Activated CD4-positive, alpha-beta T cell treated with anti-CD3 and anti-CD28 coated beads for 36 hours (primary cell): ENCODE measurements around the gene ETV7. TPM values are rescaled to one million over a fixed set of nuclear protein-coding genes. Genes with fewer than 3 reads are reported as not detected.

Experiments used
- ATAC-seq: fragments of 200-7000 bp; cut with Tn5 transposase; one replicate; pipeline ENCODE4 v1.10.0; 2021; ENCODE audit warnings: mild to moderate bottlenecking, moderate library complexity
- CTCF ChIA-PET: fragments of 350-600 bp; sonication (Branson Sonifier 250); formaldehyde crosslinking; loops from one replicate; lab custom pipeline; 2021; ENCODE audit warnings: antibody characterized with exemption; lab: Charles Lee
- POLR2A ChIA-PET: fragments of 350-600 bp; sonication (Branson Sonifier 250); formaldehyde crosslinking; loops from one replicate; lab custom pipeline; 2021; ENCODE audit warnings: antibody characterized with exemption, inconsistent platforms; lab: Charles Lee
- DNase-seq: peaks from one replicate; pipeline ENCODE4 v3.0.0-alpha.2; 2020
- H3K27ac Mint-ChIP-seq: one replicate; pipeline ENCODE4 v1.8.0; 2021; ENCODE audit warnings: mixed read lengths
- H3K27me3 Mint-ChIP-seq: one replicate; pipeline ENCODE4 v1.8.0; 2021; ENCODE audit warnings: mixed read lengths
- H3K36me3 Mint-ChIP-seq: one replicate; pipeline ENCODE4 v1.8.0; 2021; ENCODE audit warnings: low read depth, mixed read lengths
- H3K4me1 Mint-ChIP-seq: one replicate; pipeline ENCODE4 v1.8.0; 2021; ENCODE audit warnings: mixed read lengths
- H3K4me3 Mint-ChIP-seq: one replicate; pipeline ENCODE4 v1.8.0; 2021; ENCODE audit warnings: mild to moderate bottlenecking, moderate library complexity, mixed read lengths
- H3K9me3 Mint-ChIP-seq: one replicate; pipeline ENCODE4 v1.8.0; 2021; ENCODE audit warnings: low read depth, mixed read lengths
- intact Hi-C, 2 experiments: fragments of 100-400 bp; cut with DNase I in 1 of 2; cut with micrococcal nuclease in 1 of 2; formaldehyde crosslinking; loops; one replicate each; pipeline versions ENCODE4 v1.14.2 to v1.15.1; 2022 to 2024; cut with DNase I, micrococcal nuclease
- total RNA-seq, 2 experiments: library from RNA; stranded (reverse); gene quantifications; one replicate each; pipeline ENCODE4 v1.2.3, GENCODE V29; 2021

Gene ETV7
- total RNA-seq, 2 experiments from 2014 or later = 2.4 to 2.5 TPM

- peaks cover 2% of the 10 kb centered on the region for H3K9me3 Mint-ChIP-seq
- peaks cover 5% of the 10 kb centered on the region for H3K27me3 Mint-ChIP-seq
- no peak overlapping the region for H3K4me3 Mint-ChIP-seq
- H3K27ac Mint-ChIP-seq = no peak overlapping the region
- no peak for DNase-seq
- POLR2A ChIA-PET = interaction anchor here (0.5 to 0.6 kb wide), 2 partner anchors 259 to 729 kb away, joined by 5 to 6 read pairs; no protein-coding TSS in a partner anchor
- no peak for ATAC-seq
- CTCF ChIA-PET = interaction anchor here (0.7 to 3.5 kb wide), 6 partner anchors 10 to 256 kb away, joined by 3 to 20 read pairs (median 6); no protein-coding TSS in a partner anchor
- H3K36me3 Mint-ChIP-seq = no peaks in the 10 kb centered on the region
- peaks cover 7% of the 10 kb centered on the region for H3K4me1 Mint-ChIP-seq
- intact Hi-C loops = no loop called here
These were observed 36.5 kb downstream of the ETV7 start for GRCh38 chr6:36350681-36351571.

- ATAC-seq (no peak), DNase-seq (no peak)
- Mint-ChIP-seq H3K4me1 (no peaks in the 10 kb centered on the region), H3K27me3 (peaks cover 4% of the 10 kb centered on the region), H3K27ac (no peak overlapping the region), H3K9me3 (peaks cover 2% of the 10 kb centered on the region), H3K36me3 (no peaks in the 10 kb centered on the region), H3K4me3 (no peak overlapping the region)
- POLR2A ChIA-PET = interaction anchor here (0.6 kb wide), 1 partner anchor 730 kb away, joined by 5 read pairs; no protein-coding TSS in a partner anchor
- CTCF ChIA-PET = interaction anchor here (0.7 to 3.5 kb wide), 4 partner anchors 9 to 255 kb away, joined by 3 to 20 read pairs (median 11); no protein-coding TSS in a partner anchor
- intact Hi-C loops = no loop called here
These were observed 37.4 kb downstream of the ETV7 start for GRCh38 chr6:36350082-36350481.

GRCh38 chr6:36349240-36349639 lies 38.2 kb downstream of the ETV7 start:
- DNase-seq = peak; percentile 54
- intact Hi-C loops = no loop called here
- H3K4me1 Mint-ChIP-seq = no peaks in the 10 kb centered on the region

GRCh38 chr6:36347621-36348020 lies 39.8 kb downstream of the ETV7 start:
- POLR2A ChIA-PET = no interaction called here
- Mint-ChIP-seq H3K27ac (no peak overlapping the region), H3K9me3 (no peaks in the 10 kb centered on the region), H3K4me1 (no peaks in the 10 kb centered on the region), H3K36me3 (no peaks in the 10 kb centered on the region), H3K27me3 (peaks cover 3% of the 10 kb centered on the region), H3K4me3 (no peak overlapping the region)
- intact Hi-C loops = no loop called here
- ATAC-seq (no peak), DNase-seq (no peak)
- CTCF ChIA-PET = interaction anchor here (1.1 kb wide), 1 partner anchor 45 kb away, joined by 3 read pairs; no protein-coding TSS in a partner anchor

More at GRCh38 chr6:36349240-36349639, 38.2 kb downstream of the ETV7 start:
- Mint-ChIP-seq H3K9me3 (peaks cover 2% of the 10 kb centered on the region), H3K27me3 (peaks cover 3% of the 10 kb centered on the region), H3K36me3 (no peaks in the 10 kb centered on the region), H3K4me3 (no peak overlapping the region), H3K27ac (no peak overlapping the region)
- POLR2A ChIA-PET = no interaction called here
- no peak for ATAC-seq
- CTCF ChIA-PET = interaction anchor here (0.5 to 1.1 kb wide), 2 partner anchors 44 to 47 kb away, joined by 3 to 5 read pairs; no protein-coding TSS in a partner anchor

- intact Hi-C loops = no loop called here
- Mint-ChIP-seq H3K9me3 (no peaks in the 10 kb centered on the region), H3K4me3 (no peak overlapping the region), H3K36me3 (no peaks in the 10 kb centered on the region), H3K27ac (no peak overlapping the region), H3K27me3 (peaks cover 3% of the 10 kb centered on the region), H3K4me1 (no peaks in the 10 kb centered on the region)
- CTCF ChIA-PET = interaction anchor here (1.1 kb wide), 1 partner anchor 44 kb away, joined by 3 read pairs; no protein-coding TSS in a partner anchor
- DNase-seq (no peak), ATAC-seq (no peak)
- POLR2A ChIA-PET = no interaction called here
These were observed 40.8 kb downstream of the ETV7 start for GRCh38 chr6:36346486-36347273.

GRCh38 chr6:36345681-36346466 lies 41.6 kb downstream of the ETV7 start:
- H3K4me3 Mint-ChIP-seq = no peak overlapping the region
- CTCF ChIA-PET = interaction anchor here (1.0 kb wide), 1 partner anchor 44 kb away, joined by 3 read pairs; no protein-coding TSS in a partner anchor
- no peaks in the 10 kb centered on the region for H3K36me3 Mint-ChIP-seq
- H3K9me3 Mint-ChIP-seq = no peaks in the 10 kb centered on the region
- DNase-seq (peak; percentile 24), ATAC-seq (no peak)
- peaks cover 4% of the 10 kb centered on the region for H3K27me3 Mint-ChIP-seq
- intact Hi-C loops = no loop called here
- H3K27ac Mint-ChIP-seq = no peak overlapping the region
- POLR2A ChIA-PET = no interaction called here
- H3K4me1 Mint-ChIP-seq = peaks cover under 1% of the 10 kb centered on the region

GRCh38 chr6:36343109-36343680 lies 44.3 kb downstream of the ETV7 start:
- Mint-ChIP-seq H3K27ac (no peak overlapping the region), H3K9me3 (no peaks in the 10 kb centered on the region), H3K36me3 (no peaks in the 10 kb centered on the region), H3K4me1 (peaks cover 7% of the 10 kb centered on the region), H3K27me3 (peaks cover 14% of the 10 kb centered on the region), H3K4me3 (no peak overlapping the region)
- intact Hi-C loops = loop anchor here in 1 of 2 experiments (5.0 kb wide), 1 partner anchor 211 kb away; the partner anchor contains the start of gene MAPK13
- DNase-seq (no peak), ATAC-seq (no peak)
- POLR2A ChIA-PET = no interaction called here
- CTCF ChIA-PET = interaction anchor here (1.4 to 2.5 kb wide), 4 partner anchors 11 to 41 kb away, joined by 3 to 16 read pairs (median 8); no protein-coding TSS in a partner anchor

- CTCF ChIA-PET = interaction anchor here (0.6 to 2.3 kb wide), 35 partner anchors 9 to 441 kb away, joined by 3 to 22 read pairs (median 4); no protein-coding TSS in a partner anchor
- Mint-ChIP-seq H3K4me1 (peaks cover 14% of the 10 kb centered on the region), H3K9me3 (no peaks in the 10 kb centered on the region), H3K4me3 (no peak overlapping the region), H3K27me3 (peaks cover 15% of the 10 kb centered on the region), H3K36me3 (no peaks in the 10 kb centered on the region), H3K27ac (no peak overlapping the region)
- intact Hi-C loops = loop anchor here (1.0 to 5.0 kb wide), 2 partner anchors 19 to 209 kb away; partner anchors contain the start of gene MAPK13 (in 1 of the 2)
- POLR2A ChIA-PET = interaction anchor here (0.6 to 1.1 kb wide), 2 partner anchors 14 to 17 kb away, joined by 3 read pairs; no protein-coding TSS in a partner anchor
- DNase-seq (peak; percentile 84), ATAC-seq (peak; percentile 83)
These were observed 46.6 kb downstream of the ETV7 start for GRCh38 chr6:36340618-36341454.

- Mint-ChIP-seq H3K9me3 (no peaks in the 10 kb centered on the region), H3K27me3 (peaks cover 20% of the 10 kb centered on the region), H3K4me1 (peaks cover 14% of the 10 kb centered on the region), H3K4me3 (no peak overlapping the region), H3K36me3 (no peaks in the 10 kb centered on the region), H3K27ac (no peak overlapping the region)
- intact Hi-C loops = loop anchor here in 1 of 2 experiments (5.0 kb wide), 1 partner anchor 208 kb away; the partner anchor contains the start of gene MAPK13
- ChIA-PET CTCF (interaction anchor here (0.9 to 2.3 kb wide), 16 partner anchors 12 to 414 kb away, joined by 3 to 22 read pairs (median 6); no protein-coding TSS in a partner anchor), POLR2A (interaction anchor here (0.6 to 1.1 kb wide), 2 partner anchors 13 to 17 kb away, joined by 3 read pairs; no protein-coding TSS in a partner anchor)
- ATAC-seq = no peak
- no peak for DNase-seq
These were observed 47.2 kb downstream of the ETV7 start for GRCh38 chr6:36340306-36340617.
